Neural cell (in vitro differentiated cells): Measurements from ENCODE around the gene BLMH. TPM values are rescaled to one million over a fixed set of nuclear protein-coding genes. Genes with fewer than 3 reads are reported as not detected.

Source experiments
- H2AFZ ChIP-seq: fragments of 200-600, 300-800 bp; sonication (generic), shearing (Covaris generic); 2 replicates; pipeline ENCODE4 v1.6.0; 2014; ENCODE audit warnings: low read depth, mild to moderate bottlenecking, antibody characterized with exemption, low read length, moderate library complexity
- H3F3A ChIP-seq: fragments of 200-600 bp; shearing (Covaris generic); 2 replicates; pipeline ENCODE4 v1.6.1; 2016; ENCODE audit warnings: mild to moderate bottlenecking, moderate library complexity, mixed read lengths, antibody characterized with exemption, low read length; ENCODE audit not compliant: insufficient read depth, poor library complexity, severe bottlenecking
- H3K27ac ChIP-seq: fragments of 200-600, 300-800 bp; sonication (generic), shearing (Covaris generic); 2 replicates; pipeline ENCODE4 v1.5.1; 2014; ENCODE audit warnings: mild to moderate bottlenecking, low read length, moderate library complexity
- H3K27me3 ChIP-seq: fragments of 300-800, 200-600 bp; sonication (generic), shearing (Covaris generic); 2 replicates; pipeline ENCODE4 v1.6.0; 2014; ENCODE audit warnings: mild to moderate bottlenecking, low read depth, low read length, moderate library complexity; ENCODE audit not compliant: insufficient read depth
- H3K36me3 ChIP-seq: fragments of 300-800, 200-600 bp; sonication (generic), shearing (Covaris generic); 2 replicates; pipeline ENCODE4 v1.5.1; 2014; ENCODE audit warnings: mild to moderate bottlenecking, antibody characterized with exemption, low read length, moderate library complexity; ENCODE audit not compliant: insufficient read depth
- H3K4me2 ChIP-seq: fragments of 300-800, 200-600 bp; sonication (generic), shearing (Covaris generic); 2 replicates; pipeline ENCODE4 v1.6.0; 2014; ENCODE audit warnings: mild to moderate bottlenecking, low read length
- H3K4me3 ChIP-seq: fragments of 300-800, 200-600 bp; sonication (generic), shearing (Covaris generic); 2 replicates; pipeline ENCODE4 v1.5.1; 2014; ENCODE audit warnings: mild to moderate bottlenecking, low read length, moderate library complexity
- H3K79me2 ChIP-seq: fragments of 200-600 bp; shearing (Covaris generic); replicated peaks from 2 replicates; pipeline ENCODE4 v1.6.0; 2014; ENCODE audit warnings: mild to moderate bottlenecking, low read length, moderate library complexity; ENCODE audit not compliant: insufficient read depth
- H3K9ac ChIP-seq: fragments of 300-800, 200-600 bp; sonication (generic), shearing (Covaris generic); 2 replicates; pipeline ENCODE4 v1.6.1; 2016; ENCODE audit warnings: mild to moderate bottlenecking, low read length, mixed read lengths
- H3K9me2 ChIP-seq: fragments of 200-600 bp; shearing (Covaris generic); 2 replicates; pipeline ENCODE4 v1.6.1; 2016; ENCODE audit warnings: mild to moderate bottlenecking, low read length, mixed read lengths; ENCODE audit not compliant: insufficient read depth
- H3K9me3 ChIP-seq: fragments of 200-600, 300-800 bp; sonication (generic), shearing (Covaris generic); 2 replicates; pipeline ENCODE4 v1.6.1; 2016; ENCODE audit warnings: mild to moderate bottlenecking, mixed run types, low read length, moderate library complexity, mixed read lengths
- H4K20me1 ChIP-seq: fragments of 200-600 bp; shearing (Covaris generic); 2 replicates; pipeline ENCODE4 v1.6.1; 2016; ENCODE audit warnings: mild to moderate bottlenecking, mixed run types; ENCODE audit not compliant: insufficient read depth
- CTCF ChIP-seq: fragments of 450-650 bp; IDR thresholded peaks from 2 replicates; pipeline ENCODE4 v1.5.1; 2014; ENCODE audit warnings: antibody characterized with exemption, mild to moderate bottlenecking, moderate library complexity; ENCODE audit not compliant: poor library complexity, severe bottlenecking
- EP300 ChIP-seq: fragments of 450-650 bp; conservative IDR thresholded peaks from 2 replicates; pipeline ENCODE4 v1.6.1; 2014; ENCODE audit warnings: antibody characterized with exemption, mild to moderate bottlenecking, moderate library complexity; ENCODE audit not compliant: poor library complexity, severe bottlenecking
- EZH2 ChIP-seq: fragments of 200-600, 300-800 bp; shearing (Covaris generic), sonication (generic); IDR thresholded peaks from 2 replicates; pipeline ENCODE4 v1.6.1; 2014; ENCODE audit warnings: antibody characterized with exemption, low read length, borderline replicate concordance, mild to moderate bottlenecking; ENCODE audit not compliant: insufficient read depth, poor library complexity, severe bottlenecking
- MXI1 ChIP-seq: fragments of 450-650 bp; conservative IDR thresholded peaks from 2 replicates; pipeline ENCODE4 v1.6.1; 2014; ENCODE audit warnings: antibody characterized with exemption, mild to moderate bottlenecking; ENCODE audit not compliant: poor library complexity, severe bottlenecking
- POLR2AphosphoS5 ChIP-seq: IDR thresholded peaks from 2 replicates; pipeline ENCODE4 v1.6.1; 2012
- RAD21 ChIP-seq: fragments of 450-650 bp; conservative IDR thresholded peaks from 2 replicates; pipeline ENCODE4 v1.6.1; 2014; ENCODE audit warnings: antibody characterized with exemption, mild to moderate bottlenecking, moderate library complexity
- REST ChIP-seq: IDR thresholded peaks from 2 replicates; pipeline ENCODE4 v1.6.1; 2012; ENCODE audit warnings: borderline replicate concordance
- SMC3 ChIP-seq: fragments of 450-650 bp; conservative IDR thresholded peaks from 2 replicates; pipeline ENCODE4 v1.6.1; 2014; ENCODE audit warnings: antibody characterized with exemption, mild to moderate bottlenecking, moderate library complexity; ENCODE audit not compliant: poor library complexity
- TAF1 ChIP-seq: IDR thresholded peaks from 2 replicates; pipeline ENCODE4 v1.6.1; 2012; ENCODE audit warnings: low read depth
- polyA plus RNA-seq: library from polyadenylated mRNA; depleted of rRNA; stranded (reverse); fragments of >200 nt; gene quantifications from 2 replicates; pipeline ENCODE4 v1.2.3, GENCODE V29; 2014

BLMH gene
- polyA plus RNA-seq, 1 donor from 2014 or later = 44.3 TPM

DNA sequence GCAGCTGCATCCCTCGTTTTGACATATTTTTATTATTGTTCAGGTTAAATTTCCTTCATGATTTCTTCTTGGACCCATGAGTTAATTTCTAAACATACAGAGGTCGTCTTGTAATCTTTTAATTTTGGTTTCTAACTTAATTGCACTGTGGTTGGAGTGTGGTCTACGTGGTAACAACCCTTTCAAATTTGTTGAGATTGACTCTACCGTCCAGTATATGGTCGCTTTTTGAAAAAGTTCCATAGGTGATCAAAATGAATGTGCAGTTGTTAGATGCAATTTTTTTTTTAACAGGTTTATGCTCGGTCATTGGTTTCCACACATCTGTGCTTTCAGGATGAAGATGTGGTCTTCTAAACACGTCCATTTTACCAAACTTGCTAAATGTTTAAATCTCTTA is 45.3 kb downstream of the BLMH start:
- Histone ChIP-seq H3K9me3 (no peaks in the 10 kb centered on the region), H3K9ac (no peak overlapping the region), H3K79me2 (no peaks in the 10 kb centered on the region), H3K9me2 (no peaks in the 10 kb centered on the region), H3K27me3 (no peaks in the 10 kb centered on the region), H3K4me3 (no peak overlapping the region), H3K4me2 (no peak overlapping the region), H4K20me1 (no peaks in the 10 kb centered on the region), H3K36me3 (peaks cover 5% of the 10 kb centered on the region), H2AFZ (no peak overlapping the region), H3K27ac (no peak overlapping the region), H3F3A (no peaks in the 10 kb centered on the region)
- TF ChIP-seq RAD21 = no peak
- no peak for TF ChIP-seq REST
- no peak for TF ChIP-seq CTCF
- TF ChIP-seq MXI1 = no peak
- TF ChIP-seq EZH2 = no peak
- TF ChIP-seq POLR2AphosphoS5 = no peak

DNA sequence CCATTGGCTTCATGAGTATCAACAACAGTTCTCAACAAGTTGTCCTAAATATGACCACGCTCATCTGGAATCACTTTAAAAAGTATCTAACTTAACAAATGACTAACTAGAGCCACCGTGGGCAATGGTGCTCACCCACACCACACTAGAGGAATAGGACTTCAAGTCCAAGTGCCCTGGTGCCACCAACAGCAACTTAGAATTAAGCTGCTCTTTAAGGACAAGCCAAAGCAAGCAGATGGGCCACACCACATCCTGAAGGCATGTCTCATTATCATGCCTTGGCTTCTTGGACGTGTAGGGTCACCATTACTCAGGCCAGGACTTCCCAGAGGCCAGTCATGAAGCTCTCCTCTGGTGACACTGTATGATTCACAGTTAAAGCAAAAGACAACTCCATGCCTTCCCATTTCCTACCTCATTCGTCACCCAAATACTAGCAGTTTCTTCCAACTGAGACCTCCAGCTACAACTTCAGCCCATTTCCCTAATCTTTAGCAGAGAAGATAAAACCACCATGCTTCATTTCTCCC is 46.8 kb downstream of the BLMH start:
- Histone ChIP-seq H3K36me3 (peaks cover 5% of the 10 kb centered on the region), H3K9ac (no peak overlapping the region), H3K27ac (no peak overlapping the region), H3F3A (no peaks in the 10 kb centered on the region), H3K79me2 (no peaks in the 10 kb centered on the region), H3K4me2 (no peak overlapping the region), H3K4me3 (no peak overlapping the region), H2AFZ (no peak overlapping the region), H3K9me2 (no peaks in the 10 kb centered on the region), H3K9me3 (no peaks in the 10 kb centered on the region), H4K20me1 (no peaks in the 10 kb centered on the region), H3K27me3 (no peaks in the 10 kb centered on the region)
- no peak for TF ChIP-seq POLR2AphosphoS5
- no peak for TF ChIP-seq EZH2
- no peak for TF ChIP-seq TAF1
- TF ChIP-seq CTCF = no peak
- TF ChIP-seq RAD21 = no peak
- TF ChIP-seq SMC3 = no peak
- no peak for TF ChIP-seq REST
- no peak for TF ChIP-seq EP300
- no peak for TF ChIP-seq MXI1
